Right lobe of liver (tissue), 4 donors: ENCODE measurements around the gene TNS4.

ENCODE experiments used
- CTCF ChIP-seq, 4 donors: fragments of 200-600 bp in 3 of 4; fragments of 450-650 bp in 1 of 4; IDR thresholded peaks; one replicate each; pipeline versions ENCODE4 v1.5.1 to v1.8.0; 2016 to 2022; ENCODE audit warnings: antibody characterized with exemption in 4 of 4, mild to moderate bottlenecking in 2 of 4
- POLR2A ChIP-seq: fragments of 450-650 bp; IDR thresholded peaks from one replicate; pipeline ENCODE4 v1.6.1; 2017; ENCODE audit warnings: antibody characterized with exemption, mild to moderate bottlenecking
- donor health status: DM: no; HTN: no; CAD: no.
- donor health status: DM: no; HTN: no; CAD: no.
- donor health status: DM: no; HTN: yes; CAD: no.

- TF ChIP-seq CTCF (IDR thresholded peaks at IDR 0.05) (no peak), POLR2A (no peak)
These were observed 64.2 kb downstream of the TNS4 start for GRCh38 chr17:40437095-40437732.
